K562 (cell line): ENCODE results near the gene LTK. TPM values are rescaled to one million over a fixed set of nuclear protein-coding genes. Genes with fewer than 3 reads are reported as not detected.

Experiments
- ATF1 ChIP-seq, 2 experiments: fragments of 450-650 bp in 1 of 2; IDR thresholded peaks; 2 replicates each; pipeline ENCODE4 v1.6.1; 2016; ENCODE audit warnings: missing compliant biosample characterization in 1 of 2, missing genetic modification characterization in 1 of 2
- BRCA1 ChIP-seq, 2 experiments: fragments of 450-650 bp in 1 of 2; sonication (generic) in 1 of 2; formaldehyde crosslinking in 1 of 2; IDR thresholded peaks; 2 replicates each; pipeline versions ENCODE4 v1.5.0 to v1.6.1; 2017 to 2020; ENCODE audit warnings: mild to moderate bottlenecking in 1 of 2, missing genetic modification reagents in 1 of 2
- BRF1 ChIP-seq: IDR thresholded peaks from 3 replicates; pipeline ENCODE4 v1.6.1; 2011; ENCODE audit warnings: borderline replicate concordance, mild to moderate bottlenecking; ENCODE audit not compliant: insufficient read length; ENCODE audit errors: extremely low read depth
- CBFA2T2 ChIP-seq: fragments of 450-650 bp; conservative IDR thresholded peaks from 2 replicates; pipeline ENCODE4 v1.6.1; 2017; ENCODE audit warnings: mild to moderate bottlenecking
- ELF4 ChIP-seq: fragments of 450-650 bp; formaldehyde crosslinking; IDR thresholded peaks from 2 replicates; pipeline ENCODE4 v1.4.0; 2022; ENCODE audit warnings: missing genetic modification characterization
- ETV5 ChIP-seq: sonication (generic); formaldehyde crosslinking; IDR thresholded peaks from 2 replicates; pipeline ENCODE4 v1.4.0; 2020; ENCODE audit warnings: low read depth, mild to moderate bottlenecking, missing genetic modification reagents
- EZH2 ChIP-seq: IDR thresholded peaks from 2 replicates; pipeline ENCODE4 v1.6.1; 2012; ENCODE audit warnings: low read depth, mild to moderate bottlenecking, inconsistent platforms, low read length, borderline replicate concordance
- HCFC1 ChIP-seq: IDR thresholded peaks from 2 replicates; pipeline ENCODE4 v1.6.1; 2012; ENCODE audit warnings: low read depth, low read length, improper control_type of control experiment
- HMG20B ChIP-seq: fragments of 250-450 bp; sonication (Bioruptor Pico); IDR thresholded peaks from 2 replicates; pipeline ENCODE4 v1.5.0; 2021; ENCODE audit warnings: mild to moderate bottlenecking
- HOXB6 ChIP-seq: fragments of 250-450 bp; sonication (Bioruptor Pico); IDR thresholded peaks from 2 replicates; pipeline ENCODE4 v1.5.1; 2022; ENCODE audit warnings: mild to moderate bottlenecking, borderline replicate concordance
- KAT7 ChIP-seq: sonication (generic); formaldehyde crosslinking; IDR thresholded peaks from 2 replicates; pipeline ENCODE4 v1.8.0; 2022; ENCODE audit warnings: missing genetic modification reagents, mild to moderate bottlenecking, borderline replicate concordance
- NUFIP1 ChIP-seq: fragments of 450-650 bp; IDR thresholded peaks from 2 replicates; pipeline ENCODE4 v1.6.1; 2018; ENCODE audit not compliant: partially characterized antibody
- PCBP1 ChIP-seq: fragments of 200-400 bp; formaldehyde crosslinking; IDR thresholded peaks from 2 replicates; pipeline ENCODE4 v1.6.1; 2018; ENCODE audit warnings: mild to moderate bottlenecking, low read depth, low read length; ENCODE audit not compliant: poor library complexity, severe bottlenecking
- PPARD ChIP-seq: fragments of 250-450 bp; sonication (Bioruptor Pico); IDR thresholded peaks from 2 replicates; pipeline ENCODE4 v1.8.0; 2022; ENCODE audit warnings: inconsistent platforms, mild to moderate bottlenecking, moderate library complexity
- RCOR1 ChIP-seq, 2 experiments: IDR thresholded peaks; 2 replicates each; pipeline ENCODE4 v1.6.1; 2012; ENCODE audit warnings: low read depth in 2 of 2, low read length in 2 of 2, borderline replicate concordance in 1 of 2, improper control_type of control experiment in 1 of 2
- SMAD1 ChIP-seq: fragments of 150-350 bp; IDR thresholded peaks from 2 replicates; pipeline ENCODE4 v1.6.1; 2014; ENCODE audit warnings: low read length, low read depth; ENCODE audit not compliant: partially characterized antibody
- SRSF7 ChIP-seq: fragments of 200-400 bp; formaldehyde crosslinking; optimal IDR thresholded peaks from 2 replicates; pipeline ENCODE3; 2017; ENCODE audit warnings: mild to moderate bottlenecking, low read depth, low read length
- polyA plus RNA-seq, 8 experiments: library from polyadenylated mRNA; depleted of rRNA in 4 of 8; stranded (reverse) in 5 of 8; unstranded in 3 of 8; fragments of >200 nt; fragmentation: Nextera tagmentation in 2 of 8; fragmentation: Illumina TruSeq in 1 of 8; extraction: Ambion mirVana in 2 of 8; extraction: Trizol in 1 of 8; gene quantifications; 2 replicates each; pipeline versions ENCODE4 v1.2.1 to v1.2.3, GENCODE V29; 2011 to 2014; ENCODE audit warnings: inconsistent platforms in 1 of 8, missing spikeins in 1 of 8
- total RNA-seq, 7 experiments: library from RNA; depleted of rRNA in 6 of 7; stranded (reverse); fragments of >200 nt in 6 of 7; fragmentation: Illumina TruSeq in 2 of 7; extraction: Trizol in 2 of 7; gene quantifications; 2 replicates each; pipeline versions ENCODE4 v1.2.1 to v1.2.3, GENCODE V29; 2011 to 2021; ENCODE audit warnings: low replicate concordance in 1 of 7
- TF ChIP-seq, protein P1 (sequence below): fragments of 250-450 bp; sonication (Bioruptor Pico); IDR thresholded peaks from 2 replicates; pipeline ENCODE4 v1.5.0; 2021
- TF ChIP-seq, protein P2 (sequence below): fragments of 450-650 bp; IDR thresholded peaks from 2 replicates; pipeline ENCODE4 v1.6.1; 2014; ENCODE audit warnings: low read depth, mild to moderate bottlenecking, moderate library complexity, borderline replicate concordance
- TF ChIP-seq, protein P3 (sequence below): fragments of 250-450 bp; sonication (Bioruptor Pico); IDR thresholded peaks from 2 replicates; pipeline ENCODE4 v1.4.0; 2020; ENCODE audit warnings: mild to moderate bottlenecking, moderate library complexity
- TF ChIP-seq, protein P4 (sequence below): fragments of 250-450 bp; sonication (Bioruptor Pico); IDR thresholded peaks from 2 replicates; pipeline ENCODE4 v1.5.1; 2021; ENCODE audit warnings: mild to moderate bottlenecking
- TF ChIP-seq, protein P5 (sequence below): conservative IDR thresholded peaks from 2 replicates; pipeline ENCODE4 v1.6.1; 2011; ENCODE audit warnings: low read depth, mild to moderate bottlenecking, low read length; ENCODE audit not compliant: control insufficient read depth

Gene LTK
- total and polyA plus RNA-seq, 9 of the 15 experiments (the other 6 are each of a cell fraction or from before 2014, with no cell fraction given): 0.25 to 4.4 (median 1.8) TPM

DNA sequence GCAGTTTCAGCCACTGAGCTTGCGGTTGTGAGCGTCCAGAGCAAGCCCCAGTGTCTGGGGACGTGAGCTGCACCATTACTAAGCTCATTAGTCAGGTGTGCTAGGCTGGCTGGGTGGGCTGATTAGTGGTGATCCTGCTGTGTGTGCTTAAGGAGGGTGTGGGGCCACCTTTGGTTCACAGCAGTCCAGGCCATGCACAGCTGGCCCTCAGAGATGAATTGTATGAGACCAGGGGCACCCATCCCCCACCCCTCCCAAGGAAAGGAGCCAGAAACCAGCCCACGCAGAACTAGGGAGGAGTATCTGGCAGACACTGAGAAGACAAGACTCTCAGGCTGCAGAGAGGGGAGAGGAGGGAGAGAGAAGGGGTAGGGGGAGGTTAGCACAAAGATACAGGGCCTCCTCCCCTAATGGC is 49.2 kb upstream of the LTK start (continued):
- TF ChIP-seq NUFIP1 (peak; percentile 38), HCFC1 (no peak), BRCA1 (IDR thresholded peaks at IDR 0.05) (no peak), BRCA1 (CRISPR knock-in tag; IDR thresholded peaks at IDR 0.05) (no peak), HOXB6 (no peak), CBFA2T2 (peak; percentile 92), SMAD1 (no peak), RCOR1 (IDR thresholded peaks at IDR 0.05; ENCODE audit: borderline replicate concordance in 1 of 2, low read depth in 2 of 2, low read length in 2 of 2) (peak in 1 of 2 experiments; percentile 64; a peak in 1 of 4 replicates), KAT7 (no peak), ELF4 (CRISPR knock-in tag) (no peak), PCBP1 (no peak), ETV5 (CRISPR knock-in tag) (no peak), ATF1 (CRISPR knock-in tag; IDR thresholded peaks at IDR 0.05) (no peak), ATF1 (tag; IDR thresholded peaks at IDR 0.05) (0 out of 2 replicates have a peak, but pooled peaks have one; percentile 10), PPARD (CRISPR knock-in tag) (no peak), SRSF7 (no peak), BRF1 (no peak), EZH2 (no peak), HMG20B (CRISPR knock-in tag) (no peak)
- TF ChIP-seq, protein P1, sequence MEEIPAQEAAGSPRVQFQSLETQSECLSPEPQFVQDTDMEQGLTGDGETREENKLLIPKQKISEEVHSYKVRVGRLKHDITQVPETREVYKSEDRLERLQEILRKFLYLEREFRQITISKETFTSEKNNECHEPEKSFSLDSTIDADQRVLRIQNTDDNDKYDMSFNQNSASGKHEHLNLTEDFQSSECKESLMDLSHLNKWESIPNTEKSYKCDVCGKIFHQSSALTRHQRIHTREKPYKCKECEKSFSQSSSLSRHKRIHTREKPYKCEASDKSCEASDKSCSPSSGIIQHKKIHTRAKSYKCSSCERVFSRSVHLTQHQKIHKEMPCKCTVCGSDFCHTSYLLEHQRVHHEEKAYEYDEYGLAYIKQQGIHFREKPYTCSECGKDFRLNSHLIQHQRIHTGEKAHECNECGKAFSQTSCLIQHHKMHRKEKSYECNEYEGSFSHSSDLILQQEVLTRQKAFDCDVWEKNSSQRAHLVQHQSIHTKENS (CRISPR knock-in tag): no peak
- TF ChIP-seq, protein P2, sequence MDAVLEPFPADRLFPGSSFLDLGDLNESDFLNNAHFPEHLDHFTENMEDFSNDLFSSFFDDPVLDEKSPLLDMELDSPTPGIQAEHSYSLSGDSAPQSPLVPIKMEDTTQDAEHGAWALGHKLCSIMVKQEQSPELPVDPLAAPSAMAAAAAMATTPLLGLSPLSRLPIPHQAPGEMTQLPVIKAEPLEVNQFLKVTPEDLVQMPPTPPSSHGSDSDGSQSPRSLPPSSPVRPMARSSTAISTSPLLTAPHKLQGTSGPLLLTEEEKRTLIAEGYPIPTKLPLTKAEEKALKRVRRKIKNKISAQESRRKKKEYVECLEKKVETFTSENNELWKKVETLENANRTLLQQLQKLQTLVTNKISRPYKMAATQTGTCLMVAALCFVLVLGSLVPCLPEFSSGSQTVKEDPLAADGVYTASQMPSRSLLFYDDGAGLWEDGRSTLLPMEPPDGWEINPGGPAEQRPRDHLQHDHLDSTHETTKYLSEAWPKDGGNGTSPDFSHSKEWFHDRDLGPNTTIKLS: 0 out of 2 replicates have a peak, but pooled peaks have one; percentile 38
- TF ChIP-seq, protein P3, sequence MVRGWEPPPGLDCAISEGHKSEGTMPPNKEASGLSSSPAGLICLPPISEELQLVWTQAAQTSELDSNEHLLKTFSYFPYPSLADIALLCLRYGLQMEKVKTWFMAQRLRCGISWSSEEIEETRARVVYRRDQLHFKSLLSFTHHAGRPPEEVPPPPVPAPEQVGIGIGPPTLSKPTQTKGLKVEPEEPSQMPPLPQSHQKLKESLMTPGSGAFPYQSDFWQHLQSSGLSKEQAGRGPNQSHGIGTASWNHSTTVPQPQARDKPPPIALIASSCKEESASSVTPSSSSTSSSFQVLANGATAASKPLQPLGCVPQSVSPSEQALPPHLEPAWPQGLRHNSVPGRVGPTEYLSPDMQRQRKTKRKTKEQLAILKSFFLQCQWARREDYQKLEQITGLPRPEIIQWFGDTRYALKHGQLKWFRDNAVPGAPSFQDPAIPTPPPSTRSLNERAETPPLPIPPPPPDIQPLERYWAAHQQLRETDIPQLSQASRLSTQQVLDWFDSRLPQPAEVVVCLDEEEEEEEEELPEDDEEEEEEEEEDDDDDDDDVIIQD (CRISPR knock-in tag): no peak
- TF ChIP-seq, protein P4, sequence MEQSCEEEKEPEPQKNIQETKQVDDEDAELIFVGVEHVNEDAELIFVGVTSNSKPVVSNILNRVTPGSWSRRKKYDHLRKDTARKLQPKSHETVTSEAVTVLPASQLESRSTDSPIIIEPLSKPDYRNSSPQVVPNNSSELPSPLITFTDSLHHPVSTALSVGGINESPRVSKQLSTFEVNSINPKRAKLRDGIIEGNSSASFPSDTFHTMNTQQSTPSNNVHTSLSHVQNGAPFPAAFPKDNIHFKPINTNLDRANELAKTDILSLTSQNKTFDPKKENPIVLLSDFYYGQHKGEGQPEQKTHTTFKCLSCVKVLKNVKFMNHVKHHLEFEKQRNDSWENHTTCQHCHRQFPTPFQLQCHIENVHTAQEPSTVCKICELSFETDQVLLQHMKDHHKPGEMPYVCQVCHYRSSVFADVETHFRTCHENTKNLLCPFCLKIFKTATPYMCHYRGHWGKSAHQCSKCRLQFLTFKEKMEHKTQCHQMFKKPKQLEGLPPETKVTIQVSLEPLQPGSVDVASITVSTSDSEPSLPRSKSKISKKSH (CRISPR knock-in tag): no peak
- TF ChIP-seq, protein P5, sequence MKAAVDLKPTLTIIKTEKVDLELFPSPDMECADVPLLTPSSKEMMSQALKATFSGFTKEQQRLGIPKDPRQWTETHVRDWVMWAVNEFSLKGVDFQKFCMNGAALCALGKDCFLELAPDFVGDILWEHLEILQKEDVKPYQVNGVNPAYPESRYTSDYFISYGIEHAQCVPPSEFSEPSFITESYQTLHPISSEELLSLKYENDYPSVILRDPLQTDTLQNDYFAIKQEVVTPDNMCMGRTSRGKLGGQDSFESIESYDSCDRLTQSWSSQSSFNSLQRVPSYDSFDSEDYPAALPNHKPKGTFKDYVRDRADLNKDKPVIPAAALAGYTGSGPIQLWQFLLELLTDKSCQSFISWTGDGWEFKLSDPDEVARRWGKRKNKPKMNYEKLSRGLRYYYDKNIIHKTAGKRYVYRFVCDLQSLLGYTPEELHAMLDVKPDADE: peak; percentile 76; the same call in 1 of the 2 replicates
